ENCODE data around the gene ATOSA. TPM values are rescaled to one million over a fixed set of nuclear protein-coding genes. Genes with fewer than 3 reads are reported as not detected.

Gene ATOSA
- total and polyA plus RNA-seq, 4 donors, result 12.8 to 77.8 (median 26.1) TPM

DNA sequence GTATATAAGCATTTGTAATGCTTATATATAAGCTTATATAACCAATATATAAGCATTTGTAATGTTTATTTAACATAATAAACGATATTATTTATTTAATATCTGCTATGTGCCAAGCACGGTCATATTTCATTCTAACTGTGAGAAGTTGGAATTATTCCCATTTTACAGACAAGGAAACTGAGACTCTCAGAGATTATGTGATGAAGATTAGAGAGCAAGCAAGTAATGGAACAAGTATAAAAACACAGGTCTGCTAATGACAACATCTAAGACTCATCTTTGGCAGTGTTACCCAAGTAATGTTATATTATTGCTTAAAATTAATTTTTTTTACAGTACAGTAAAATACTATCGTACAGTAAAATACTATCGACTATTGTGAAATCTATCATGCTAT lies 4.4 kb downstream of the ATOSA start (continued):
- TF ChIP-seq YY1 (IDR thresholded peaks at IDR 0.05) (no peak), TAF1 (conservative IDR thresholded peaks at IDR 0.05) (no peak)

DNA sequence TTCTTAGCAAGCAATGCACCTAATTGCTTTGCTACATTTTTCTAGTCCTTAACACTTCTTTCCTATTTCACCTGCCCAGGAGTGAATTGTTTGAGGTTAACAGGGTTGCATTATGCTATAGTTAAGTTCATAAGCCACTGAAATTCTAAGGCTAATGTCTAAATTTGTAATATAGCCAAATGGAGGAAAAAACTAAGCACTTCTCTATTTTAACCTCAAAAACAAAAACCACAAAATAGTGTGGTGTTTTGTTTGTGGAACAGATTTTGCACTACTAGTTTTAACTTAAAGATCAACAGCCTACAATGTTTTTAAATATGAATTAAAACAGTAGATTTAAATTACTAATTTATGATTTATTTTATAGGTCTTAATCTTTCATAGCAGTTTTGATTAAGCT lies 5.5 kb downstream of the ATOSA start:
- Histone ChIP-seq H3K4me3 (ENCODE audit: low read depth in 1 of 3, low read length in 3 of 3) (no peak overlapping the region), H3K9me3 (ENCODE audit: control insufficient read depth in 4 of 4, low read length in 3 of 4) (no peaks in the 10 kb centered on the region), H3K27me3 (ENCODE audit: control insufficient read depth in 4 of 4, insufficient read depth in 4 of 4, low read length in 3 of 4) (no peaks in the 10 kb centered on the region), H3K36me3 (ENCODE audit: control insufficient read depth in 4 of 4, insufficient read depth in 3 of 4, low read depth in 1 of 4, low read length in 3 of 4) (peaks cover 2 to 34% (median 19%) of the 10 kb centered on the region in 4 donors), H3K9ac (ENCODE audit: low read depth in 1 of 2, low read length in 2 of 2) (no peak overlapping the region), H3K4me1 (ENCODE audit: control insufficient read depth in 4 of 4, insufficient read depth in 4 of 4, low read length in 3 of 4) (peaks cover 4 to 25% (median 12%) of the 10 kb centered on the region in 4 donors), H3K27ac (ENCODE audit: low read depth in 1 of 2, low read length in 2 of 2) (no peak overlapping the region)
- no peak for DNase-seq (ENCODE audit: low spot score)
- TF ChIP-seq, protein P1, sequence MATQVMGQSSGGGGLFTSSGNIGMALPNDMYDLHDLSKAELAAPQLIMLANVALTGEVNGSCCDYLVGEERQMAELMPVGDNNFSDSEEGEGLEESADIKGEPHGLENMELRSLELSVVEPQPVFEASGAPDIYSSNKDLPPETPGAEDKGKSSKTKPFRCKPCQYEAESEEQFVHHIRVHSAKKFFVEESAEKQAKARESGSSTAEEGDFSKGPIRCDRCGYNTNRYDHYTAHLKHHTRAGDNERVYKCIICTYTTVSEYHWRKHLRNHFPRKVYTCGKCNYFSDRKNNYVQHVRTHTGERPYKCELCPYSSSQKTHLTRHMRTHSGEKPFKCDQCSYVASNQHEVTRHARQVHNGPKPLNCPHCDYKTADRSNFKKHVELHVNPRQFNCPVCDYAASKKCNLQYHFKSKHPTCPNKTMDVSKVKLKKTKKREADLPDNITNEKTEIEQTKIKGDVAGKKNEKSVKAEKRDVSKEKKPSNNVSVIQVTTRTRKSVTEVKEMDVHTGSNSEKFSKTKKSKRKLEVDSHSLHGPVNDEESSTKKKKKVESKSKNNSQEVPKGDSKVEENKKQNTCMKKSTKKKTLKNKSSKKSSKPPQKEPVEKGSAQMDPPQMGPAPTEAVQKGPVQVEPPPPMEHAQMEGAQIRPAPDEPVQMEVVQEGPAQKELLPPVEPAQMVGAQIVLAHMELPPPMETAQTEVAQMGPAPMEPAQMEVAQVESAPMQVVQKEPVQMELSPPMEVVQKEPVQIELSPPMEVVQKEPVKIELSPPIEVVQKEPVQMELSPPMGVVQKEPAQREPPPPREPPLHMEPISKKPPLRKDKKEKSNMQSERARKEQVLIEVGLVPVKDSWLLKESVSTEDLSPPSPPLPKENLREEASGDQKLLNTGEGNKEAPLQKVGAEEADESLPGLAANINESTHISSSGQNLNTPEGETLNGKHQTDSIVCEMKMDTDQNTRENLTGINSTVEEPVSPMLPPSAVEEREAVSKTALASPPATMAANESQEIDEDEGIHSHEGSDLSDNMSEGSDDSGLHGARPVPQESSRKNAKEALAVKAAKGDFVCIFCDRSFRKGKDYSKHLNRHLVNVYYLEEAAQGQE (IDR thresholded peaks at IDR 0.05), result no peak
- TF ChIP-seq FOXA2 (IDR thresholded peaks at IDR 0.05) (no peak), SP1 (IDR thresholded peaks at IDR 0.05) (no peak), HNF4A (conservative IDR thresholded peaks at IDR 0.05) (no peak), EGR1 (IDR thresholded peaks at IDR 0.05; ENCODE audit: low read depth in 2 of 2) (no peak), RXRA (IDR thresholded peaks at IDR 0.05) (no peak), YY1 (IDR thresholded peaks at IDR 0.05) (no peak), HNF4G (IDR thresholded peaks at IDR 0.05) (no peak), TAF1 (conservative IDR thresholded peaks at IDR 0.05) (no peak)
- TF ChIP-seq, protein P2, sequence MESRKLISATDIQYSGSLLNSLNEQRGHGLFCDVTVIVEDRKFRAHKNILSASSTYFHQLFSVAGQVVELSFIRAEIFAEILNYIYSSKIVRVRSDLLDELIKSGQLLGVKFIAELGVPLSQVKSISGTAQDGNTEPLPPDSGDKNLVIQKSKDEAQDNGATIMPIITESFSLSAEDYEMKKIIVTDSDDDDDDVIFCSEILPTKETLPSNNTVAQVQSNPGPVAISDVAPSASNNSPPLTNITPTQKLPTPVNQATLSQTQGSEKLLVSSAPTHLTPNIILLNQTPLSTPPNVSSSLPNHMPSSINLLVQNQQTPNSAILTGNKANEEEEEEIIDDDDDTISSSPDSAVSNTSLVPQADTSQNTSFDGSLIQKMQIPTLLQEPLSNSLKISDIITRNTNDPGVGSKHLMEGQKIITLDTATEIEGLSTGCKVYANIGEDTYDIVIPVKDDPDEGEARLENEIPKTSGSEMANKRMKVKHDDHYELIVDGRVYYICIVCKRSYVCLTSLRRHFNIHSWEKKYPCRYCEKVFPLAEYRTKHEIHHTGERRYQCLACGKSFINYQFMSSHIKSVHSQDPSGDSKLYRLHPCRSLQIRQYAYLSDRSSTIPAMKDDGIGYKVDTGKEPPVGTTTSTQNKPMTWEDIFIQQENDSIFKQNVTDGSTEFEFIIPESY (IDR thresholded peaks at IDR 0.05), result no peak
- TF ChIP-seq, protein P3, sequence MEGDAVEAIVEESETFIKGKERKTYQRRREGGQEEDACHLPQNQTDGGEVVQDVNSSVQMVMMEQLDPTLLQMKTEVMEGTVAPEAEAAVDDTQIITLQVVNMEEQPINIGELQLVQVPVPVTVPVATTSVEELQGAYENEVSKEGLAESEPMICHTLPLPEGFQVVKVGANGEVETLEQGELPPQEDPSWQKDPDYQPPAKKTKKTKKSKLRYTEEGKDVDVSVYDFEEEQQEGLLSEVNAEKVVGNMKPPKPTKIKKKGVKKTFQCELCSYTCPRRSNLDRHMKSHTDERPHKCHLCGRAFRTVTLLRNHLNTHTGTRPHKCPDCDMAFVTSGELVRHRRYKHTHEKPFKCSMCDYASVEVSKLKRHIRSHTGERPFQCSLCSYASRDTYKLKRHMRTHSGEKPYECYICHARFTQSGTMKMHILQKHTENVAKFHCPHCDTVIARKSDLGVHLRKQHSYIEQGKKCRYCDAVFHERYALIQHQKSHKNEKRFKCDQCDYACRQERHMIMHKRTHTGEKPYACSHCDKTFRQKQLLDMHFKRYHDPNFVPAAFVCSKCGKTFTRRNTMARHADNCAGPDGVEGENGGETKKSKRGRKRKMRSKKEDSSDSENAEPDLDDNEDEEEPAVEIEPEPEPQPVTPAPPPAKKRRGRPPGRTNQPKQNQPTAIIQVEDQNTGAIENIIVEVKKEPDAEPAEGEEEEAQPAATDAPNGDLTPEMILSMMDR (IDR thresholded peaks at IDR 0.05; ENCODE audit: low read depth, low read length, missing input control), result no peak
- TF ChIP-seq, protein P4, sequence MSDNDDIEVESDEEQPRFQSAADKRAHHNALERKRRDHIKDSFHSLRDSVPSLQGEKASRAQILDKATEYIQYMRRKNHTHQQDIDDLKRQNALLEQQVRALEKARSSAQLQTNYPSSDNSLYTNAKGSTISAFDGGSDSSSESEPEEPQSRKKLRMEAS (IDR thresholded peaks at IDR 0.05), result no peak

DNA sequence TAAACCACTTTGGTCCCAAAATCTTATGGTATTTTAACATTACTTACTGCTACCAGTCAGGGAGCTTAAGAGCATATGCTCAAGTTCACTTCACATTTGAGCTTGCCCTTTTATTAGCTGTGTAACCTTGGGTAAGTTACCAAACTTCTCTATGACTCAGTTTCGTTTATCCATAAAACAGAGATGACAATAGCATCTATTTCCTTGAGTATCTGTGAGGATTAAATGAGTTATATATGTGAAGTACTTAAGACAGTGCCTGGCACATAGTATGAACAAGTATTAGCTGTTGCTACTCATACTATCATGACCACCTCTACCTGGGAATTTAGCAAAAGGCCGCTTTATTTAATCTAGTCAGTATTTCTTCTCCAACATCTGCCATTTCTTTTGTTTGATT lies 5.9 kb downstream of the ATOSA start:
- Histone ChIP-seq H3K4me3 (ENCODE audit: low read depth in 1 of 3, low read length in 3 of 3) (no peak overlapping the region), H3K9ac (ENCODE audit: low read depth in 1 of 2, low read length in 2 of 2) (no peak overlapping the region), H3K27me3 (ENCODE audit: control insufficient read depth in 4 of 4, insufficient read depth in 4 of 4, low read length in 3 of 4) (no peaks in the 10 kb centered on the region), H3K27ac (ENCODE audit: low read depth in 1 of 2, low read length in 2 of 2) (no peak overlapping the region), H3K9me3 (ENCODE audit: control insufficient read depth in 4 of 4, low read length in 3 of 4) (no peaks in the 10 kb centered on the region), H3K36me3 (ENCODE audit: control insufficient read depth in 4 of 4, insufficient read depth in 3 of 4, low read depth in 1 of 4, low read length in 3 of 4) (peaks cover 2 to 35% (median 19%) of the 10 kb centered on the region in 4 donors), H3K4me1 (ENCODE audit: control insufficient read depth in 4 of 4, insufficient read depth in 4 of 4, low read length in 3 of 4) (peaks cover 4 to 25% (median 12%) of the 10 kb centered on the region in 4 donors)
- no peak for DNase-seq (ENCODE audit: low spot score)
- WGBS, result 80% methylated on average over 2 of the region's 2 CpGs
- TF ChIP-seq EGR1 (IDR thresholded peaks at IDR 0.05; ENCODE audit: low read depth in 2 of 2), result no peak
- no peak for TF ChIP-seq FOXA1 (IDR thresholded peaks at IDR 0.05)
- TF ChIP-seq GABPA (IDR thresholded peaks at IDR 0.05 in 1 of 2, conservative IDR thresholded peaks at IDR 0.05 in 1 of 2), result no peak
- TF ChIP-seq, protein P4 (IDR thresholded peaks at IDR 0.05), result no peak
- TF ChIP-seq HNF4G (IDR thresholded peaks at IDR 0.05), result no peak
- TF ChIP-seq TAF1 (conservative IDR thresholded peaks at IDR 0.05), result no peak
- TF ChIP-seq JUND (IDR thresholded peaks at IDR 0.05), result no peak
- TF ChIP-seq, protein P1 (IDR thresholded peaks at IDR 0.05), result no peak
- TF ChIP-seq, protein P5, sequence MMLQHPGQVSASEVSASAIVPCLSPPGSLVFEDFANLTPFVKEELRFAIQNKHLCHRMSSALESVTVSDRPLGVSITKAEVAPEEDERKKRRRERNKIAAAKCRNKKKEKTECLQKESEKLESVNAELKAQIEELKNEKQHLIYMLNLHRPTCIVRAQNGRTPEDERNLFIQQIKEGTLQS (IDR thresholded peaks at IDR 0.05), result no peak

Data from liver (tissue), 9 donors.